Vagina (tissue), 2 donors: Measurements from ENCODE around the gene NFATC4. TPM values are rescaled to one million over a fixed set of nuclear protein-coding genes. Genes with fewer than 3 reads are reported as not detected.

Source experiments
- DNase-seq, 2 donors: peaks; one replicate each; pipeline ENCODE4 v3.0.0-alpha.2; 2017; ENCODE audit errors: extremely low spot score in 2 of 2
- H3K27ac ChIP-seq: fragments of 200-600 bp; sonication (generic); one replicate; pipeline ENCODE4 v1.5.1; 2019
- H3K27me3 ChIP-seq: fragments of 200-600 bp; sonication (generic); one replicate; pipeline ENCODE4 v1.5.1; 2019
- H3K36me3 ChIP-seq, 2 donors: fragments of 200-600 bp; sonication (generic); one replicate each; pipeline ENCODE4 v1.5.1; 2017 to 2019
- H3K4me1 ChIP-seq: fragments of 200-600 bp; sonication (generic); one replicate; pipeline ENCODE4 v1.5.1; 2019
- H3K4me3 ChIP-seq, 2 donors: fragments of 200-600 bp; sonication (generic); 1 replicate in 1 of 2; 2 replicates in 1 of 2; pipeline ENCODE4 v1.5.1; 2016 to 2019
- H3K9me3 ChIP-seq: fragments of 200-600 bp; sonication (generic); one replicate; pipeline ENCODE4 v1.5.1; 2019
- POLR2A ChIP-seq, 2 donors: fragments of 450-650 bp; IDR thresholded peaks; one replicate each; pipeline ENCODE4 v1.6.1; 2017; ENCODE audit warnings: antibody characterized with exemption in 2 of 2, mild to moderate bottlenecking in 2 of 2, moderate library complexity in 2 of 2
- POLR2AphosphoS5 ChIP-seq, 2 donors: sonication (generic); formaldehyde crosslinking; IDR thresholded peaks; one replicate each; pipeline ENCODE4 v1.9.0; 2017; ENCODE audit warnings: antibody characterized with exemption in 2 of 2, mild to moderate bottlenecking in 2 of 2, low read depth in 1 of 2; ENCODE audit not compliant: insufficient read depth in 1 of 2
- intact Hi-C: fragments of 100-400 bp; cut with DNase I; formaldehyde crosslinking; loops from one replicate; pipeline ENCODE4 v1.15.1; 2023
- total RNA-seq: library from RNA; depleted of rRNA; stranded (reverse); fragments of >200 nt; gene quantifications from one replicate; pipeline ENCODE4 v1.2.3, GENCODE V29; 2016
- TF ChIP-seq, protein P1 (sequence below), 3 experiments: fragments of 450-650 bp in 2 of 3; fragments of 200-600 bp in 1 of 3; sonication (generic) in 1 of 3; IDR thresholded peaks; one replicate each; pipeline ENCODE4 v1.5.1; 2017 to 2019; ENCODE audit warnings: antibody characterized with exemption in 3 of 3, mild to moderate bottlenecking in 2 of 3, moderate library complexity in 2 of 3

Gene NFATC4
- total RNA-seq, 1 donor from 2014 or later, result 47.9 TPM

- Histone ChIP-seq H3K4me1 (peaks cover 32% of the 10 kb centered on the region), H3K27ac (no peak overlapping the region), H3K4me3 (no peak overlapping the region), H3K27me3 (no peaks in the 10 kb centered on the region), H3K9me3 (no peaks in the 10 kb centered on the region), H3K36me3 (no peaks in the 10 kb centered on the region)
- intact Hi-C loops, result no loop called here
- TF ChIP-seq POLR2A (IDR thresholded peaks at IDR 0.05), result no peak
- TF ChIP-seq POLR2AphosphoS5 (IDR thresholded peaks at IDR 0.05; ENCODE audit: insufficient read depth in 1 of 2, low read depth in 1 of 2), result no peak
- TF ChIP-seq, protein P1, sequence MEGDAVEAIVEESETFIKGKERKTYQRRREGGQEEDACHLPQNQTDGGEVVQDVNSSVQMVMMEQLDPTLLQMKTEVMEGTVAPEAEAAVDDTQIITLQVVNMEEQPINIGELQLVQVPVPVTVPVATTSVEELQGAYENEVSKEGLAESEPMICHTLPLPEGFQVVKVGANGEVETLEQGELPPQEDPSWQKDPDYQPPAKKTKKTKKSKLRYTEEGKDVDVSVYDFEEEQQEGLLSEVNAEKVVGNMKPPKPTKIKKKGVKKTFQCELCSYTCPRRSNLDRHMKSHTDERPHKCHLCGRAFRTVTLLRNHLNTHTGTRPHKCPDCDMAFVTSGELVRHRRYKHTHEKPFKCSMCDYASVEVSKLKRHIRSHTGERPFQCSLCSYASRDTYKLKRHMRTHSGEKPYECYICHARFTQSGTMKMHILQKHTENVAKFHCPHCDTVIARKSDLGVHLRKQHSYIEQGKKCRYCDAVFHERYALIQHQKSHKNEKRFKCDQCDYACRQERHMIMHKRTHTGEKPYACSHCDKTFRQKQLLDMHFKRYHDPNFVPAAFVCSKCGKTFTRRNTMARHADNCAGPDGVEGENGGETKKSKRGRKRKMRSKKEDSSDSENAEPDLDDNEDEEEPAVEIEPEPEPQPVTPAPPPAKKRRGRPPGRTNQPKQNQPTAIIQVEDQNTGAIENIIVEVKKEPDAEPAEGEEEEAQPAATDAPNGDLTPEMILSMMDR (IDR thresholded peaks at IDR 0.05), result no peak
- DNase-seq, result no peak
These were observed 54.3 kb downstream of the NFATC4 start for GRCh38 chr14:24422261-24422660.

GRCh38 chr14:24422694-24423601, 55.0 kb downstream of the NFATC4 start:
- TF ChIP-seq POLR2A (IDR thresholded peaks at IDR 0.05) (no peak), POLR2AphosphoS5 (IDR thresholded peaks at IDR 0.05; ENCODE audit: insufficient read depth in 1 of 2, low read depth in 1 of 2) (no peak)
- TF ChIP-seq, protein P1 (IDR thresholded peaks at IDR 0.05), result no peak
- H3K4me1 ChIP-seq, result peaks cover 37% of the 10 kb centered on the region

GRCh38 chr14:24425704-24426103, 57.7 kb downstream of the NFATC4 start:
- Histone ChIP-seq H3K9me3 (no peaks in the 10 kb centered on the region), H3K27ac (no peak overlapping the region), H3K36me3 (no peaks in the 10 kb centered on the region), H3K27me3 (no peaks in the 10 kb centered on the region), H3K4me1 (peaks cover 36% of the 10 kb centered on the region), H3K4me3 (no peak overlapping the region)
- TF ChIP-seq, protein P1 (IDR thresholded peaks at IDR 0.05), result no peak
- TF ChIP-seq POLR2AphosphoS5 (IDR thresholded peaks at IDR 0.05; ENCODE audit: insufficient read depth in 1 of 2, low read depth in 1 of 2), result peak in 1 of 2 donors; percentile 57
- no peak for DNase-seq
- intact Hi-C loops, result no loop called here

More at GRCh38 chr14:24422694-24423601, 55.0 kb downstream of the NFATC4 start:
- Histone ChIP-seq H3K9me3 (no peaks in the 10 kb centered on the region), H3K4me3 (no peak overlapping the region), H3K27me3 (no peaks in the 10 kb centered on the region), H3K27ac (no peak overlapping the region), H3K36me3 (no peaks in the 10 kb centered on the region)
- no peak for DNase-seq
- intact Hi-C loops, result no loop called here

GRCh38 chr14:24426150-24426911, 58.3 kb downstream of the NFATC4 start:
- H3K27me3 ChIP-seq, result no peaks in the 10 kb centered on the region
- no peak overlapping the region for H3K27ac ChIP-seq
- intact Hi-C loops, result no loop called here
- peaks cover 42% of the 10 kb centered on the region for H3K4me1 ChIP-seq
- TF ChIP-seq POLR2AphosphoS5 (IDR thresholded peaks at IDR 0.05; ENCODE audit: insufficient read depth in 1 of 2, low read depth in 1 of 2) (no peak), POLR2A (IDR thresholded peaks at IDR 0.05) (no peak)
- TF ChIP-seq, protein P1 (IDR thresholded peaks at IDR 0.05), result no peak
- H3K36me3 ChIP-seq, result no peaks in the 10 kb centered on the region
- no peaks in the 10 kb centered on the region for H3K9me3 ChIP-seq
- DNase-seq, result peak in 1 of 2 donors; percentile 6
- no peak overlapping the region for H3K4me3 ChIP-seq
